Measurements from ENCODE around the gene PIGR. TPM values are rescaled to one million over a fixed set of nuclear protein-coding genes. Genes with fewer than 3 reads are reported as not detected.

Gene PIGR
- total and polyA plus RNA-seq, 3 donors from 2014 or later = 0.38 TPM; not detected in 2

DNA sequence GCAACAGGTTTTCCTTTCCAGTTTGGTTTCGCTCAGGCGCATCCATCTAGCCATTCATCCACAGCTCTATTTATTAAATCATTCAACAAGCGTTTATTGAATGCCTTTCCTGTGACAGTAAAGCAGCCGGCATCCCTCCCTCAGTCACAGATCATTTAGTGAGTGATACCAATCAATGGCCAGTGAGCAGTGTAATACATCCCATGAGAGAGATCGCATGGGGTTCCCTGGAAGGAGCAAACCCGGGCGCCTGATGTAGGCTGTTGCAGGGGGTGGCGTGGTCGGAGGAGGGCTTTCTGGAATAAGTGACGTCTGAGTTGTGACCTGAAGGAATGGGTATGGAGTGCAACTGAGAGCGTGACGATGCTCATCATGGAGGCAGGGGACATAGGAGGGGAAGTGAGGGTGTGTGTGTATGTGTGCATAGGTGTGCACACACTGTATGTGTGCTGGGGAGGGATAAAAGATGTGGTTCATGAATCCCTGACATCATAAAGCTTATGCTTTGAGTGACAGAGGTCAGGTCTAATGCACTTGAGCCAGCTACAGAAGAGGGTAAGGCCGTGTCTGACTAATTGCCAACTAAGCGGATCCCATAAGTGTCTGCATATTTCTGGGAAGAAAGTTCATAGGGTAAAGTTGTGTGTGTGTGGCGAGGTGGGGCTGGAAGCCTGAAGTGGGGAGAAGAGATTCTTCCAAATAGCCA lies 31.1 kb downstream of the PIGR start:
- intact Hi-C loops (cut with DNase I; ENCODE audit: low total_unique reads) = loop anchor here (10.0 kb wide), 1 partner anchor 280 kb away; the partner anchor contains the start of gene DYRK3
- WGBS, 2 donors = 90% methylated on average over 15 of the region's 15 CpGs

DNA sequence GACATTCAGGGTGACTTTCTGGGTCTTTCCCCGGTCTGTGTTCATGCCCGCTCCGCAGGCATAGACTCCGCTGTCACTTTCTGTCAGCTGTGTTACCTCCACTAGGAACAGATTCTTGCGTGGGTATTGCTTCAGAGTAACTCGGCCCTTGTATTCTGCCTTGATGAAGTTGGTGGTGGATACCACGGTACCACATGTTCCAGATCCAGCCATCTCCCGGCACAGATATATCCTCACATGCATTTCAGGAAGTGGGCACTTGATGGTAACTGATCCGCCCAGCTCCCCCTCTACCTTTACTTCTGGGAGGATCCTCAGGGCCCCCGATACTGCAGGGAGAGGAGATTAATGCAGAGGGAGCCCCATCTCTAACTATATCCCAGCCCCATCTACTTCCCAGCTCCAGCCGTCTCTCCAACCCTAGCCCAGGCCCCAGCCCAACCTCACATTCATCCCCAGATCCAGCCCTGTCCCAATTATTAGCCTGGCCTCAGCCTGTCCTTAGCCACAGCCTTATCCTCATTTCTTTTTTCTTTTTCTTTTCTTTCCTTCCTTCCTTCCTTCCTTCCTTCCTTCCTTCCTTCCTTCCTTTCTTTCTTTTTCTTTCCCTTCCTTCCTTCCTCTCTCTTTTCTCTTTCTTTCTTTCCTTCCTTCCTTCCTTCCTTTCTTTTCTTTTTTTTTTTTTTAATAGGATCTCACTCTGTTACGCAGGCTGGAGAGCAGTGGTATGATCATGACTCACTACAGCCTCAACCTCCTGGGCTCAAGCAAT lies 32.3 kb downstream of the PIGR start:
- no peak for DNase-seq
- H3K9me3 ChIP-seq = no peaks in the 10 kb centered on the region
- 82 to 86% methylated on average over 12 of the region's 12 CpGs for WGBS, 2 donors
- TF ChIP-seq POLR2A (IDR thresholded peaks at IDR 0.05) = no peak
- TF ChIP-seq, protein P1, sequence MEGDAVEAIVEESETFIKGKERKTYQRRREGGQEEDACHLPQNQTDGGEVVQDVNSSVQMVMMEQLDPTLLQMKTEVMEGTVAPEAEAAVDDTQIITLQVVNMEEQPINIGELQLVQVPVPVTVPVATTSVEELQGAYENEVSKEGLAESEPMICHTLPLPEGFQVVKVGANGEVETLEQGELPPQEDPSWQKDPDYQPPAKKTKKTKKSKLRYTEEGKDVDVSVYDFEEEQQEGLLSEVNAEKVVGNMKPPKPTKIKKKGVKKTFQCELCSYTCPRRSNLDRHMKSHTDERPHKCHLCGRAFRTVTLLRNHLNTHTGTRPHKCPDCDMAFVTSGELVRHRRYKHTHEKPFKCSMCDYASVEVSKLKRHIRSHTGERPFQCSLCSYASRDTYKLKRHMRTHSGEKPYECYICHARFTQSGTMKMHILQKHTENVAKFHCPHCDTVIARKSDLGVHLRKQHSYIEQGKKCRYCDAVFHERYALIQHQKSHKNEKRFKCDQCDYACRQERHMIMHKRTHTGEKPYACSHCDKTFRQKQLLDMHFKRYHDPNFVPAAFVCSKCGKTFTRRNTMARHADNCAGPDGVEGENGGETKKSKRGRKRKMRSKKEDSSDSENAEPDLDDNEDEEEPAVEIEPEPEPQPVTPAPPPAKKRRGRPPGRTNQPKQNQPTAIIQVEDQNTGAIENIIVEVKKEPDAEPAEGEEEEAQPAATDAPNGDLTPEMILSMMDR (IDR thresholded peaks at IDR 0.05) = no peak
- no peaks in the 10 kb centered on the region for H3K4me1 ChIP-seq
- H3K27ac ChIP-seq = no peak overlapping the region
- intact Hi-C loops (cut with DNase I; ENCODE audit: low total_unique reads) = loop anchor here (5.0 to 10.0 kb wide), 2 partner anchors 177 to 279 kb away; partner anchors contain the start of gene DYRK3
- no peaks in the 10 kb centered on the region for H3K36me3 ChIP-seq (ENCODE audit: low read depth, missing control alignments)
- no peaks in the 10 kb centered on the region for H3K27me3 ChIP-seq
- H3K4me3 ChIP-seq = no peak overlapping the region

More for the DNA sequence above, 31.1 kb downstream of the PIGR start:
- Histone ChIP-seq H3K4me1 (no peaks in the 10 kb centered on the region), H3K9me3 (no peaks in the 10 kb centered on the region), H3K27me3 (no peaks in the 10 kb centered on the region), H3K36me3 (ENCODE audit: low read depth, missing control alignments) (no peaks in the 10 kb centered on the region), H3K27ac (no peak overlapping the region), H3K4me3 (no peak overlapping the region)
- TF ChIP-seq POLR2A (IDR thresholded peaks at IDR 0.05) = no peak
- TF ChIP-seq, protein P1 (IDR thresholded peaks at IDR 0.05) = no peak
- DNase-seq = no peak

DNA sequence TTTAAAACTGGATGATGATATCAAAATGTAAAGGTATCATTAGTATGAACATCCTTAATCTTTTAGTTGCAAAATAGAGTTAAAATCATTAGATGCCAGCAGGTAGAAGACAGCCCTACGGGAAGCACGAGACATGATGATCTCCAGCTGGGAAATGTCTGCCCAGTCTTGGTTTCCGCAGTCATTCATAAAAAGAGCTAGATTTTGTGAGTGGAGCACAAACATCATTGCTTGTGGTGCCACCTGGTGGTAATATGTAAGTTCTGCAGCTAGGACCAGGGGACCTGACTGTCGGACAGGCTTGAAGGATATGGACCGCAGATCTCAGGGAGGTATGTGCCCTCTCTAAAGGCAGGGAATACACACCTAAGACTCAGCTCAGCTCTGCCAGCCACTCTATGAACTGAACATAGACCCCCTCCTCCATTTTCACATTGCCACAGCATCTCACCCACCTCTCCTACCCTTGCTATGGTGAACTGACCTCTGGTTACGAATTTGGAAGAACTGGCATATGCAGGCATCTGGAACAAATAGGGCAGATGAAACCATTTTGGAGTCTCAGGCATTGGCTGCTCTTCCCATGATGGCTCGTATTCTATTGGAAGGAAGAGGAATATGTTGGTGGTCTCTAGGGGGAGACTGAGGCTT lies 33.7 kb downstream of the PIGR start:
- intact Hi-C loops (cut with DNase I; ENCODE audit: low total_unique reads) = loop anchor here (5.0 to 10.0 kb wide), 2 partner anchors 175 to 278 kb away; partner anchors contain the start of gene DYRK3
- Histone ChIP-seq H3K27me3 (no peaks in the 10 kb centered on the region), H3K4me3 (no peak overlapping the region), H3K9me3 (no peaks in the 10 kb centered on the region), H3K27ac (no peak overlapping the region), H3K4me1 (no peaks in the 10 kb centered on the region), H3K36me3 (ENCODE audit: low read depth, missing control alignments) (no peaks in the 10 kb centered on the region)
- DNase-seq = peak; percentile 84
- TF ChIP-seq, protein P1 (IDR thresholded peaks at IDR 0.05) = peak; percentile 79 to 92 (median 82)
- no peak for TF ChIP-seq POLR2A (IDR thresholded peaks at IDR 0.05)
- 31% methylated on average over 7 of the region's 7 CpGs for WGBS, 2 donors

DNA sequence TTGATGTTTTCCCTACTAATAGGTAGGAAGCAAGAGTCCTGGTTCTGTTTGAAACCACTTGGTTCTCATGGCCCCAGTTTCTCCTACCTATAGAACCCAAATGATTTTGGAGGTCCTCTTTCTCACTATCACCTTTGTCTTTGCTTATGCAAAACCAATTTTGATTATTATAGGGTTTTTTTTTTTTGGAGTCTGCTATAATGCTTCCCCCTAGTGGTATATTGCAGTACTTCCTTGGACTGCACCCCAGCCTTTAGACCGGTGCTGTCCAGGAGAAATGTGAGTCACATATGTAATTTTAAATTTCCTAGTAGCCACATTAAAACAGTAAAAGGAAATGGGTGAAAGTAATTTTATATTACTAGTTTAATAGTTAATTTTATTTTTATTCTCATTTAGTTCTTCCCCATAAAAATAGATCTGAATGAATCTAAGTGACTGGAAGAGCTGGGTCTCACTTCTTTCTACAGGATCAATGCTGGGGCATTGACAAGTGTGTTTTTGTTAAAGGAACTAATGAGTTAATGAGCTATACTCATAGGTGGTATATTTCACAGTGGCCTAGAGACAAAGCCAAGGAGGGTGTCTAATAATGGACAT lies 35.1 kb downstream of the PIGR start:
- DNase-seq = peak; percentile 57
- no peaks in the 10 kb centered on the region for H3K4me1 ChIP-seq
- H3K27ac ChIP-seq = no peak overlapping the region
- TF ChIP-seq POLR2A (IDR thresholded peaks at IDR 0.05) = no peak
- TF ChIP-seq, protein P1 (IDR thresholded peaks at IDR 0.05) = peak; percentile 71 to 93 (median 80)
- H3K9me3 ChIP-seq = no peaks in the 10 kb centered on the region
- H3K4me3 ChIP-seq = no peak overlapping the region
- no peaks in the 10 kb centered on the region for H3K36me3 ChIP-seq (ENCODE audit: low read depth, missing control alignments)
- no peaks in the 10 kb centered on the region for H3K27me3 ChIP-seq
- intact Hi-C loops (cut with DNase I; ENCODE audit: low total_unique reads) = loop anchor here (5.0 to 10.0 kb wide), 2 partner anchors 174 to 276 kb away; partner anchors contain the start of gene DYRK3
- WGBS, 2 donors = 8 to 13% methylated on average over 1 of the region's 1 CpG

Measured in testis (tissue), 3 donors.